ENCODE data around the gene SMG7.

The SMG7 gene

GRCh38 chr1:183553764-183554163, 81.5 kb downstream of the SMG7 start:
- Histone ChIP-seq H3K36me3 (ENCODE audit: control insufficient read depth in 2 of 2, insufficient read depth in 1 of 2, low read length in 2 of 2) (peaks cover 23 to 59% of the 10 kb centered on the region in 2 experiments), H3K27ac (ENCODE audit: extremely low read depth, low read depth, low read length) (no peak overlapping the region), H3K4me1 (ENCODE audit: control insufficient read depth, insufficient read depth, low read length) (no peaks in the 10 kb centered on the region), H3K4me3 (ENCODE audit: low read depth, low read length) (no peak overlapping the region), H3K9me3 (ENCODE audit: control insufficient read depth, insufficient read depth, low read depth, low read length) (no peaks in the 10 kb centered on the region)
- ChIA-PET POLR2A (interaction anchor here (0.9 to 1.0 kb wide), 2 partner anchors 9 to 15 kb away, joined by 3 to 4 read pairs; no protein-coding TSS in a partner anchor), CTCF (interaction anchor here (0.6 kb wide), 2 partner anchors 51 to 69 kb away, joined by 3 read pairs; no protein-coding TSS in a partner anchor)
- TF ChIP-seq MYNN (tag by site-specific recombination; IDR thresholded peaks at IDR 0.05; ENCODE audit: borderline replicate concordance) (no peak), ZNF639 (tag by site-specific recombination; IDR thresholded peaks at IDR 0.05) (no peak), ZNF514 (tag by site-specific recombination; IDR thresholded peaks at IDR 0.05) (no peak), ZNF518A (tag by site-specific recombination; conservative IDR thresholded peaks at IDR 0.05; ENCODE audit: low read depth) (no peak), ZNF473 (tag by site-specific recombination; IDR thresholded peaks at IDR 0.05) (no peak), ATF2 (tag by site-specific recombination; IDR thresholded peaks at IDR 0.05; ENCODE audit: low read depth) (no peak), ZNF169 (tag by site-specific recombination; IDR thresholded peaks at IDR 0.05) (no peak), ZNF19 (tag by site-specific recombination; IDR thresholded peaks at IDR 0.05; ENCODE audit: low read depth) (no peak), ZNF513 (tag by site-specific recombination; IDR thresholded peaks at IDR 0.05) (no peak), ZNF214 (tag by site-specific recombination; IDR thresholded peaks at IDR 0.05; ENCODE audit: borderline replicate concordance) (no peak), ZNF677 (tag by site-specific recombination; IDR thresholded peaks at IDR 0.05) (no peak), WT1 (tag by site-specific recombination; IDR thresholded peaks at IDR 0.05) (no peak)

GRCh38 chr1:183554577-183554976, 82.3 kb downstream of the SMG7 start:
- ChIA-PET POLR2A (interaction anchor here (1.0 kb wide), 1 partner anchor 8 kb away, joined by 3 read pairs; no protein-coding TSS in a partner anchor), CTCF (interaction anchor here (0.6 kb wide), 1 partner anchor 50 kb away, joined by 3 read pairs; no protein-coding TSS in a partner anchor)
- Histone ChIP-seq H3K27ac (ENCODE audit: extremely low read depth, low read depth, low read length) (no peak overlapping the region), H3K36me3 (ENCODE audit: control insufficient read depth in 2 of 2, insufficient read depth in 1 of 2, low read length in 2 of 2) (peaks cover 20 to 51% of the 10 kb centered on the region in 2 experiments), H3K4me3 (ENCODE audit: low read depth, low read length) (no peak overlapping the region), H3K9me3 (ENCODE audit: control insufficient read depth, insufficient read depth, low read depth, low read length) (no peaks in the 10 kb centered on the region), H3K4me1 (ENCODE audit: control insufficient read depth, insufficient read depth, low read length) (no peaks in the 10 kb centered on the region)
- TF ChIP-seq ZNF423 (tag by site-specific recombination; IDR thresholded peaks at IDR 0.05): no peak
- no peak for TF ChIP-seq ZNF121 (tag by site-specific recombination; IDR thresholded peaks at IDR 0.05)
- TF ChIP-seq, protein P1, sequence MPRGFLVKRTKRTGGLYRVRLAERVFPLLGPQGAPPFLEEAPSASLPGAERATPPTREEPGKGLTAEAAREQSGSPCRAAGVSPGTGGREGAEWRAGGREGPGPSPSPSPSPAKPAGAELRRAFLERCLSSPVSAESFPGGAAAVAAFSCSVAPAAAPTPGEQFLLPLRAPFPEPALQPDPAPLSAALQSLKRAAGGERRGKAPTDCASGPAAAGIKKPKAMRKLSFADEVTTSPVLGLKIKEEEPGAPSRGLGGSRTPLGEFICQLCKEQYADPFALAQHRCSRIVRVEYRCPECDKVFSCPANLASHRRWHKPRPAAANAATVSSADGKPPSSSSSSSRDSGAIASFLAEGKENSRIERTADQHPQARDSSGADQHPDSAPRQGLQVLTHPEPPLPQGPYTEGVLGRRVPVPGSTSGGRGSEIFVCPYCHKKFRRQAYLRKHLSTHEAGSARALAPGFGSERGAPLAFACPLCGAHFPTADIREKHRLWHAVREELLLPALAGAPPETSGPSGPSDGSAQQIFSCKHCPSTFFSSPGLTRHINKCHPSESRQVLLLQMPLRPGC (tag by site-specific recombination; IDR thresholded peaks at IDR 0.05): no peak
- no peak for TF ChIP-seq ZNF843 (tag by site-specific recombination; IDR thresholded peaks at IDR 0.05)
- TF ChIP-seq ZNF610 (tag by site-specific recombination; IDR thresholded peaks at IDR 0.05; ENCODE audit: borderline replicate concordance): no peak
- TF ChIP-seq, protein P2, sequence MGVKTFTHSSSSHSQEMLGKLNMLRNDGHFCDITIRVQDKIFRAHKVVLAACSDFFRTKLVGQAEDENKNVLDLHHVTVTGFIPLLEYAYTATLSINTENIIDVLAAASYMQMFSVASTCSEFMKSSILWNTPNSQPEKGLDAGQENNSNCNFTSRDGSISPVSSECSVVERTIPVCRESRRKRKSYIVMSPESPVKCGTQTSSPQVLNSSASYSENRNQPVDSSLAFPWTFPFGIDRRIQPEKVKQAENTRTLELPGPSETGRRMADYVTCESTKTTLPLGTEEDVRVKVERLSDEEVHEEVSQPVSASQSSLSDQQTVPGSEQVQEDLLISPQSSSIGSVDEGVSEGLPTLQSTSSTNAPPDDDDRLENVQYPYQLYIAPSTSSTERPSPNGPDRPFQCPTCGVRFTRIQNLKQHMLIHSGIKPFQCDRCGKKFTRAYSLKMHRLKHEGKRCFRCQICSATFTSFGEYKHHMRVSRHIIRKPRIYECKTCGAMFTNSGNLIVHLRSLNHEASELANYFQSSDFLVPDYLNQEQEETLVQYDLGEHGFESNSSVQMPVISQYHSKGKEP (tag by site-specific recombination; IDR thresholded peaks at IDR 0.05): no peak

Measured in HEK293 (cell line).